HG03135 (cell line): ENCODE results near the gene COG1.

ENCODE experiments used
- ATAC-seq: cut with Tn5 transposase; IDR thresholded peaks from one replicate; pipeline ENCODE4 v1.9.1; 2021; ENCODE audit warnings: mild to moderate bottlenecking, moderate library complexity; ENCODE audit not compliant: unreplicated experiment

The COG1 gene

GRCh38 chr17:73198930-73199260 lies 6.0 kb downstream of the COG1 start:
- ATAC-seq = no peak

- no peak for ATAC-seq
Measured at GRCh38 chr17:73199751-73200317, 7.0 kb downstream of the COG1 start.

GRCh38 chr17:73200476-73200875 lies 7.6 kb downstream of the COG1 start:
- ATAC-seq = no peak

GRCh38 chr17:73201215-73202069 lies 8.6 kb downstream of the COG1 start:
- no peak for ATAC-seq

GRCh38 chr17:73203135-73203787 lies 10.4 kb downstream of the COG1 start:
- ATAC-seq = no peak

GRCh38 chr17:73203788-73204479 lies 11.1 kb downstream of the COG1 start:
- ATAC-seq = no peak

- ATAC-seq = no peak
Measured at GRCh38 chr17:73205459-73205961, 12.7 kb downstream of the COG1 start.

- ATAC-seq = no peak
Measured at GRCh38 chr17:73208139-73208827, 15.4 kb downstream of the COG1 start.

- ATAC-seq = no peak
Measured at GRCh38 chr17:73209436-73209835, 16.6 kb downstream of the COG1 start.

- ATAC-seq = no peak
Measured at GRCh38 chr17:73210002-73210678, 17.3 kb downstream of the COG1 start.

GRCh38 chr17:73211745-73212144 lies 18.9 kb downstream of the COG1 start:
- ATAC-seq = no peak

- no peak for ATAC-seq
Measured at GRCh38 chr17:73214008-73214407, 21.2 kb downstream of the COG1 start.

GRCh38 chr17:73214851-73215250 lies 22.0 kb downstream of the COG1 start:
- no peak for ATAC-seq

GRCh38 chr17:73215447-73215846 lies 22.6 kb downstream of the COG1 start:
- no peak for ATAC-seq

- ATAC-seq = no peak
Measured at GRCh38 chr17:73223626-73224230, 30.9 kb downstream of the COG1 start.

GRCh38 chr17:73224237-73224636 lies 31.4 kb downstream of the COG1 start:
- ATAC-seq = no peak

GRCh38 chr17:73224663-73225305 lies 31.9 kb downstream of the COG1 start:
- no peak for ATAC-seq

GRCh38 chr17:73226556-73227172 lies 33.8 kb downstream of the COG1 start:
- no peak for ATAC-seq

- ATAC-seq = no peak
Measured at GRCh38 chr17:73227379-73227778, 34.5 kb downstream of the COG1 start.
